GM23248 (cell line): Measurements from ENCODE around the gene NUP210. TPM values are rescaled to one million over a fixed set of nuclear protein-coding genes. Genes with fewer than 3 reads are reported as not detected.

Experiments used
- DNase-seq: peaks from one replicate; pipeline ENCODE4 v3.0.0-alpha.2; 2015
- H2AFZ ChIP-seq: fragments of 200-600 bp; sonication (generic); 2 replicates; pipeline ENCODE4 v1.6.1; 2016; ENCODE audit warnings: antibody characterized with exemption
- H3F3A ChIP-seq: fragments of 200-600 bp; sonication (generic); 2 replicates; pipeline ENCODE4 v1.6.1; 2016; ENCODE audit warnings: mild to moderate bottlenecking, antibody characterized with exemption, mixed run types; ENCODE audit not compliant: insufficient read depth
- H3K27ac ChIP-seq: fragments of 200-600 bp; sonication (generic); 2 replicates; pipeline ENCODE4 v1.5.1; 2016; ENCODE audit warnings: mild to moderate bottlenecking
- H3K27me3 ChIP-seq: fragments of 200-600 bp; sonication (generic); replicated peaks from 2 replicates; pipeline ENCODE4 v1.6.1; 2016; ENCODE audit warnings: mild to moderate bottlenecking; ENCODE audit not compliant: insufficient read depth
- H3K36me3 ChIP-seq: fragments of 200-600 bp; sonication (generic); 2 replicates; pipeline ENCODE4 v1.6.1; 2016; ENCODE audit warnings: low read depth, mild to moderate bottlenecking
- H3K4me1 ChIP-seq: fragments of 200-600 bp; sonication (generic); 2 replicates; pipeline ENCODE4 v1.6.1; 2016; ENCODE audit warnings: mild to moderate bottlenecking; ENCODE audit not compliant: insufficient read depth
- H3K4me2 ChIP-seq: fragments of 200-600 bp; sonication (generic); one replicate; pipeline ENCODE4 v1.6.1; 2016; ENCODE audit warnings: mild to moderate bottlenecking; ENCODE audit not compliant: unreplicated experiment
- H3K4me3 ChIP-seq: fragments of 200-600 bp; sonication (generic); 2 replicates; pipeline ENCODE4 v1.5.1; 2016; ENCODE audit warnings: mild to moderate bottlenecking
- H3K79me2 ChIP-seq: fragments of 200-600 bp; sonication (generic); 2 replicates; pipeline ENCODE4 v1.6.1; 2016; ENCODE audit warnings: mild to moderate bottlenecking; ENCODE audit not compliant: insufficient read depth
- H3K9ac ChIP-seq: fragments of 200-600 bp; sonication (generic); 2 replicates; pipeline ENCODE4 v1.6.1; 2016; ENCODE audit warnings: mild to moderate bottlenecking
- H3K9me2 ChIP-seq: fragments of 200-600 bp; sonication (generic); 2 replicates; pipeline ENCODE4 v1.6.1; 2016; ENCODE audit warnings: mixed run types, mild to moderate bottlenecking, moderate library complexity; ENCODE audit not compliant: insufficient read depth
- H3K9me3 ChIP-seq: fragments of 200-600 bp; sonication (generic); one replicate; pipeline ENCODE4 v1.6.1; 2017; ENCODE audit warnings: low read depth
- H4K20me1 ChIP-seq: fragments of 200-600 bp; sonication (generic); 2 replicates; pipeline ENCODE4 v1.6.0; 2016; ENCODE audit not compliant: insufficient read depth
- EZH2 ChIP-seq: fragments of 200-600 bp; sonication (generic); IDR thresholded peaks from 2 replicates; pipeline ENCODE4 v1.6.1; 2018; ENCODE audit warnings: antibody characterized with exemption, mild to moderate bottlenecking; ENCODE audit not compliant: insufficient read depth, poor library complexity, severe bottlenecking
- EZH2phosphoT487 ChIP-seq: fragments of 200-600 bp; sonication (generic); IDR thresholded peaks from 2 replicates; pipeline ENCODE4 v1.6.1; 2018; ENCODE audit warnings: antibody characterized with exemption, moderate library complexity, mild to moderate bottlenecking, low read depth; ENCODE audit not compliant: insufficient read depth
- whole genome bisulfite sequencing, 2 experiments: methylation state at CpG; one replicate each; pipeline ENCODE4 v1.1.6; 2015 to 2017; ENCODE audit warnings: low lambda C conversion rate in 2 of 2, low coverage in 1 of 2; ENCODE audit errors: missing lambda C conversion rate in 2 of 2; 5-methylcytosine and 5-hydroxymethylcytosine counted together
- in situ Hi-C: fragments of 300-500 bp; cut with MboI; formaldehyde crosslinking; loops from 2 replicates; pipeline ENCODE4 v1.15.0; 2020
- polyA plus RNA-seq: library from polyadenylated mRNA; unstranded; fragments of >200 nt; fragmentation: Nextera tagmentation; extraction: Ambion mirVana; gene quantifications from 2 replicates; pipeline ENCODE4 v1.2.1, GENCODE V29; 2016
- total RNA-seq: library from RNA; depleted of rRNA; stranded (reverse); fragments of >200 nt; shearing (Covaris generic); gene quantifications from 2 replicates; pipeline ENCODE4 v1.2.3, GENCODE V29; 2014; rRNA removed

Gene NUP210
- under 0.01 TPM in 1 of 2 replicates, not detected in the other for total RNA-seq
- 0.04 and 0.18 TPM in 2 replicates for polyA plus RNA-seq

GRCh38 chr3:13420045-13420830, at the start of gene NUP210:
TSS of gene NUP210 (minus strand) at chr3:13420322. CDS start at chr3:13420226, 96 bp downstream.
- no peaks in the 10 kb centered on the region for H3K4me1 ChIP-seq
- no peak within 1 kb of the TSS for H3K9ac ChIP-seq
- no peaks in the 10 kb centered on the region for H3K79me2 ChIP-seq
- no peaks in the 10 kb centered on the region for H3K9me3 ChIP-seq
- H3K4me2 ChIP-seq: no peak within 1 kb of the TSS
- no peaks in the 10 kb centered on the region for H3F3A ChIP-seq
- 2 to 5% methylated on average over 58 to 71 of the region's 90 CpGs for WGBS, 2 experiments
- no peak within 1 kb of the TSS for H3K27ac ChIP-seq
- no peaks in the 10 kb centered on the region for H4K20me1 ChIP-seq
- H2AFZ ChIP-seq: no peak within 1 kb of the TSS
- no peaks in the 10 kb centered on the region for H3K9me2 ChIP-seq
- H3K36me3 ChIP-seq: no peaks in the 10 kb centered on the region
- TF ChIP-seq EZH2phosphoT487 (no peak), EZH2 (no peak)
- in situ Hi-C loops: no loop called here
- no peak for DNase-seq
- H3K4me3 ChIP-seq: no peak within 1 kb of the TSS
- peaks cover 39% of the 10 kb centered on the region for H3K27me3 ChIP-seq

GRCh38 chr3:13466781-13467180, 46.7 kb upstream of the NUP210 start:
- H3K9me3 ChIP-seq: no peaks in the 10 kb centered on the region
- no peaks in the 10 kb centered on the region for H4K20me1 ChIP-seq
- no peak overlapping the region for H2AFZ ChIP-seq
- DNase-seq: no peak
- no peaks in the 10 kb centered on the region for H3F3A ChIP-seq
- H3K9ac ChIP-seq: no peak overlapping the region
- no peaks in the 10 kb centered on the region for H3K4me1 ChIP-seq
- H3K4me3 ChIP-seq: no peak overlapping the region
- in situ Hi-C loops: no loop called here
- no peaks in the 10 kb centered on the region for H3K36me3 ChIP-seq
- TF ChIP-seq EZH2phosphoT487: no peak
- TF ChIP-seq EZH2: no peak
- H3K27me3 ChIP-seq: peaks cover 19% of the 10 kb centered on the region; the same call in 1 of the 2 replicates
- H3K9me2 ChIP-seq: no peaks in the 10 kb centered on the region
- H3K4me2 ChIP-seq: no peak overlapping the region
- no peaks in the 10 kb centered on the region for H3K79me2 ChIP-seq
- WGBS, 2 experiments: 68 to 76% methylated on average over 4 of the region's 4 CpGs
- H3K27ac ChIP-seq: no peak overlapping the region

- H3K27ac ChIP-seq: no peak overlapping the region
- WGBS, 2 experiments: 28 to 43% methylated on average over 4 of the region's 4 CpGs
- no peaks in the 10 kb centered on the region for H3F3A ChIP-seq
- H3K4me2 ChIP-seq: no peak overlapping the region
- TF ChIP-seq EZH2 (no peak), EZH2phosphoT487 (no peak)
- H4K20me1 ChIP-seq: no peaks in the 10 kb centered on the region
- no peak overlapping the region for H3K4me3 ChIP-seq
- no peaks in the 10 kb centered on the region for H3K9me3 ChIP-seq
- peaks cover 22% of the 10 kb centered on the region for H3K27me3 ChIP-seq
- DNase-seq: no peak
- H3K9ac ChIP-seq: no peak overlapping the region
- H3K9me2 ChIP-seq: no peaks in the 10 kb centered on the region
- H3K36me3 ChIP-seq: no peaks in the 10 kb centered on the region
- H2AFZ ChIP-seq: no peak overlapping the region
- no peaks in the 10 kb centered on the region for H3K79me2 ChIP-seq
- no peaks in the 10 kb centered on the region for H3K4me1 ChIP-seq
- in situ Hi-C loops: no loop called here
These were observed 45.2 kb upstream of the NUP210 start for GRCh38 chr3:13465236-13465873.

GRCh38 chr3:13463618-13464400, 43.7 kb upstream of the NUP210 start:
- TF ChIP-seq EZH2phosphoT487: no peak
- Histone ChIP-seq H3K27me3 (peaks cover 22% of the 10 kb centered on the region), H2AFZ (no peak overlapping the region), H3K4me2 (no peak overlapping the region), H3K9me2 (no peaks in the 10 kb centered on the region), H3F3A (no peaks in the 10 kb centered on the region), H4K20me1 (no peaks in the 10 kb centered on the region), H3K27ac (no peak overlapping the region), H3K4me1 (no peaks in the 10 kb centered on the region), H3K36me3 (no peaks in the 10 kb centered on the region), H3K9ac (no peak overlapping the region), H3K9me3 (no peaks in the 10 kb centered on the region), H3K79me2 (no peaks in the 10 kb centered on the region), H3K4me3 (no peak overlapping the region)
- DNase-seq: no peak
- in situ Hi-C loops: no loop called here
- WGBS, 2 experiments: 61 to 62% methylated on average over 11 of the region's 11 CpGs
